Measurements from ENCODE around the gene TRIM66.

Gene TRIM66

GRCh38 chr11:8636127-8636526 lies 46.3 kb downstream of the TRIM66 start:
- no peak overlapping the region for H3K27ac Mint-ChIP-seq
- peaks cover 59% of the 10 kb centered on the region for H3K36me3 Mint-ChIP-seq (ENCODE audit: low read depth)

GRCh38 chr11:8634498-8634897 lies 48.0 kb downstream of the TRIM66 start:
- Mint-ChIP-seq H3K27ac (no peak overlapping the region), H3K36me3 (ENCODE audit: low read depth) (peaks cover 56% of the 10 kb centered on the region), H3K4me3 (no peak overlapping the region), H3K27me3 (no peaks in the 10 kb centered on the region), H3K9me3 (peaks cover 5% of the 10 kb centered on the region), H3K4me1 (ENCODE audit: low read depth) (no peaks in the 10 kb centered on the region)

More at GRCh38 chr11:8636127-8636526, 46.3 kb downstream of the TRIM66 start:
- H3K4me1 Mint-ChIP-seq (ENCODE audit: low read depth): peaks cover under 1% of the 10 kb centered on the region
- H3K9me3 Mint-ChIP-seq: peaks cover 5% of the 10 kb centered on the region
- no peaks in the 10 kb centered on the region for H3K27me3 Mint-ChIP-seq
- no peak overlapping the region for H3K4me3 Mint-ChIP-seq

- Mint-ChIP-seq H3K4me3 (no peak overlapping the region), H3K9me3 (peaks cover 2% of the 10 kb centered on the region), H3K27ac (no peak overlapping the region), H3K27me3 (no peaks in the 10 kb centered on the region), H3K36me3 (ENCODE audit: low read depth) (peaks cover 45% of the 10 kb centered on the region), H3K4me1 (ENCODE audit: low read depth) (no peaks in the 10 kb centered on the region)
Measured at GRCh38 chr11:8631395-8632118, 50.9 kb downstream of the TRIM66 start.

GRCh38 chr11:8624698-8625097 lies 57.8 kb downstream of the TRIM66 start:
- Mint-ChIP-seq H3K27ac (no peak overlapping the region), H3K4me1 (ENCODE audit: low read depth) (no peaks in the 10 kb centered on the region), H3K9me3 (no peaks in the 10 kb centered on the region), H3K4me3 (no peak overlapping the region), H3K27me3 (no peaks in the 10 kb centered on the region), H3K36me3 (ENCODE audit: low read depth) (peaks cover 36% of the 10 kb centered on the region)

- Mint-ChIP-seq H3K27me3 (no peaks in the 10 kb centered on the region), H3K36me3 (ENCODE audit: low read depth) (peaks cover 26% of the 10 kb centered on the region), H3K4me1 (ENCODE audit: low read depth) (no peaks in the 10 kb centered on the region)
Measured at GRCh38 chr11:8621147-8621546, 61.3 kb downstream of the TRIM66 start.

GRCh38 chr11:8617063-8617462 lies 65.4 kb downstream of the TRIM66 start:
- Mint-ChIP-seq H3K36me3 (ENCODE audit: low read depth) (peaks cover 27% of the 10 kb centered on the region), H3K27me3 (no peaks in the 10 kb centered on the region), H3K4me3 (no peak overlapping the region), H3K9me3 (no peaks in the 10 kb centered on the region), H3K27ac (no peak overlapping the region), H3K4me1 (ENCODE audit: low read depth) (no peaks in the 10 kb centered on the region)

More at GRCh38 chr11:8621147-8621546, 61.3 kb downstream of the TRIM66 start:
- no peak overlapping the region for H3K27ac Mint-ChIP-seq
- H3K9me3 Mint-ChIP-seq: no peaks in the 10 kb centered on the region
- H3K4me3 Mint-ChIP-seq: no peak overlapping the region

GRCh38 chr11:8615291-8616032 lies 67.0 kb downstream of the TRIM66 start:
- H3K9me3 Mint-ChIP-seq: no peaks in the 10 kb centered on the region
- H3K36me3 Mint-ChIP-seq (ENCODE audit: low read depth): peaks cover 25% of the 10 kb centered on the region
- H3K27ac Mint-ChIP-seq: no peak overlapping the region
- no peak overlapping the region for H3K4me3 Mint-ChIP-seq
- H3K27me3 Mint-ChIP-seq: no peaks in the 10 kb centered on the region
- H3K4me1 Mint-ChIP-seq (ENCODE audit: low read depth): peaks cover 5% of the 10 kb centered on the region

- H3K9me3 Mint-ChIP-seq: no peaks in the 10 kb centered on the region
- no peak overlapping the region for H3K27ac Mint-ChIP-seq
- peaks cover 8% of the 10 kb centered on the region for H3K4me1 Mint-ChIP-seq (ENCODE audit: low read depth)
- H3K36me3 Mint-ChIP-seq (ENCODE audit: low read depth): peaks cover 24% of the 10 kb centered on the region
- no peaks in the 10 kb centered on the region for H3K27me3 Mint-ChIP-seq
- no peak overlapping the region for H3K4me3 Mint-ChIP-seq
Measured at GRCh38 chr11:8614497-8614896, 68.0 kb downstream of the TRIM66 start.

GRCh38 chr11:8613036-8613435 lies 69.4 kb downstream of the TRIM66 start:
- no peaks in the 10 kb centered on the region for H3K27me3 Mint-ChIP-seq
- no peaks in the 10 kb centered on the region for H3K9me3 Mint-ChIP-seq
- peaks cover 8% of the 10 kb centered on the region for H3K4me1 Mint-ChIP-seq (ENCODE audit: low read depth)
- H3K27ac Mint-ChIP-seq: no peak overlapping the region
- H3K36me3 Mint-ChIP-seq (ENCODE audit: low read depth): peaks cover 21% of the 10 kb centered on the region
- no peak overlapping the region for H3K4me3 Mint-ChIP-seq

GRCh38 chr11:8612522-8612921 lies 69.9 kb downstream of the TRIM66 start:
- Mint-ChIP-seq H3K36me3 (ENCODE audit: low read depth) (peaks cover 21% of the 10 kb centered on the region), H3K4me3 (no peak overlapping the region), H3K27me3 (no peaks in the 10 kb centered on the region), H3K27ac (peak overlapping the region; percentile 9), H3K4me1 (ENCODE audit: low read depth) (peaks cover 8% of the 10 kb centered on the region), H3K9me3 (no peaks in the 10 kb centered on the region)

- H3K4me3 Mint-ChIP-seq: no peak overlapping the region
- H3K4me1 Mint-ChIP-seq (ENCODE audit: low read depth): peaks cover 8% of the 10 kb centered on the region
- H3K9me3 Mint-ChIP-seq: no peaks in the 10 kb centered on the region
- peaks cover 4% of the 10 kb centered on the region for H3K27me3 Mint-ChIP-seq
- peaks cover 12% of the 10 kb centered on the region for H3K36me3 Mint-ChIP-seq (ENCODE audit: low read depth)
- no peak overlapping the region for H3K27ac Mint-ChIP-seq
Measured at GRCh38 chr11:8610532-8611116, 71.8 kb downstream of the TRIM66 start.

- Mint-ChIP-seq H3K4me1 (ENCODE audit: low read depth) (peaks cover 8% of the 10 kb centered on the region), H3K9me3 (no peaks in the 10 kb centered on the region), H3K36me3 (ENCODE audit: low read depth) (peaks cover 9% of the 10 kb centered on the region), H3K27ac (no peak overlapping the region), H3K4me3 (no peak overlapping the region), H3K27me3 (peaks cover 19% of the 10 kb centered on the region)
Measured at GRCh38 chr11:8608652-8609051, 73.8 kb downstream of the TRIM66 start.

GRCh38 chr11:8605971-8606563 lies 76.4 kb downstream of the TRIM66 start:
- no peaks in the 10 kb centered on the region for H3K9me3 Mint-ChIP-seq
- peaks cover 25% of the 10 kb centered on the region for H3K27me3 Mint-ChIP-seq
- no peak overlapping the region for H3K4me3 Mint-ChIP-seq
- no peaks in the 10 kb centered on the region for H3K36me3 Mint-ChIP-seq (ENCODE audit: low read depth)
- H3K4me1 Mint-ChIP-seq (ENCODE audit: low read depth): peaks cover 8% of the 10 kb centered on the region
- no peak overlapping the region for H3K27ac Mint-ChIP-seq

GRCh38 chr11:8604078-8604723 lies 78.3 kb downstream of the TRIM66 start:
- Mint-ChIP-seq H3K27me3 (peaks cover 26% of the 10 kb centered on the region), H3K4me3 (no peak overlapping the region), H3K4me1 (ENCODE audit: low read depth) (no peaks in the 10 kb centered on the region), H3K27ac (no peak overlapping the region), H3K9me3 (no peaks in the 10 kb centered on the region), H3K36me3 (ENCODE audit: low read depth) (no peaks in the 10 kb centered on the region)
